HepG2 (cell line): ENCODE data around the gene INAFM2. TPM values are rescaled to one million over a fixed set of nuclear protein-coding genes. Genes with fewer than 3 reads are reported as not detected.
A peak's percentile ranks its signal among the peaks of the same experiment; 100 is the strongest.

Source experiments
- ATAC-seq: fragments of 200-7000 bp; cut with Tn5 transposase; 3 replicates; pipeline ENCODE4 v1.9.1; 2020; ENCODE audit warnings: mild to moderate bottlenecking, moderate library complexity
- BruUV-seq: library from RNA; stranded (reverse); fragments of 400-500 nt; replicated peaks from 2 replicates; lab custom pipeline; 2021; lab: Mats Ljungman, UMichigan
- CTCF ChIA-PET: fragments of 300-600 bp; formaldehyde crosslinking; extraction: SDS; loops from one replicate; lab custom pipeline; 2021; ENCODE audit warnings: low total read pairs, inconsistent platforms, low intra/inter-chr PET ratio; lab: Yijun Ruan, JAX
- POLR2A ChIA-PET: fragments of 350-600 bp; sonication (Branson Sonifier 250); formaldehyde crosslinking; loops from one replicate; lab custom pipeline; 2020; ENCODE audit warnings: antibody characterized with exemption, inconsistent platforms; lab: Yijun Ruan, JAX
- DNase-seq: peaks from one replicate; pipeline ENCODE4 v3.0.0-alpha.2; 2015; ENCODE audit warnings: low spot score
- FAIRE-seq: peaks from 3 replicates; lab custom pipeline; 2011; peaks lifted over from hg19 to GRCh38; lab: Jason Lieb, UNC
- H2AFZ ChIP-seq: one replicate; pipeline ENCODE4 v1.6.1; 2011; ENCODE audit warnings: low read length, inconsistent platforms
- H3K27ac ChIP-seq: fragments of 300-600 bp; 3 replicates; pipeline ENCODE4 v1.8.0; 2011; ENCODE audit warnings: mixed run types, mild to moderate bottlenecking, mixed read lengths, low read length, inconsistent platforms; ENCODE audit not compliant: insufficient read depth; ENCODE audit errors: extremely low read length
- H3K27me3 ChIP-seq, 2 experiments: fragments of 200-600 bp in 1 of 2; 2 replicates in 1 of 2; 3 replicates in 1 of 2; pipeline versions ENCODE4 v1.6.0 to v1.8.0; 2011; ENCODE audit warnings: low read length in 2 of 2, mild to moderate bottlenecking in 2 of 2, moderate library complexity in 2 of 2, inconsistent platforms in 1 of 2; ENCODE audit not compliant: insufficient read depth in 2 of 2, control insufficient read depth in 1 of 2
- H3K36me3 ChIP-seq, 2 experiments: fragments of 200-600 bp in 1 of 2; replicated peaks in 1 of 2; 2 replicates in 1 of 2; 3 replicates in 1 of 2; pipeline versions ENCODE4 v1.5.1 to v1.8.0; 2011; ENCODE audit warnings: low read length in 2 of 2, inconsistent platforms in 1 of 2; ENCODE audit not compliant: insufficient read depth in 2 of 2, control insufficient read depth in 1 of 2
- H3K4me1 ChIP-seq: 2 replicates; pipeline ENCODE4 v1.5.1; 2012; ENCODE audit warnings: low read length, inconsistent platforms; ENCODE audit not compliant: insufficient read depth
- H3K4me2 ChIP-seq: 2 replicates; pipeline ENCODE4 v1.6.0; 2011; ENCODE audit warnings: low read depth, low read length, inconsistent platforms
- H3K4me3 ChIP-seq, 3 experiments: fragments of 200-600 bp in 1 of 3; sonication (generic), shearing (Covaris generic) in 1 of 3; replicated peaks in 1 of 3; 2 replicates each; pipeline ENCODE4 v1.5.1; 2011 to 2016; ENCODE audit warnings: low read length in 3 of 3, inconsistent platforms in 2 of 3, low read depth in 2 of 3, mild to moderate bottlenecking in 2 of 3, control low read depth in 1 of 3, mixed read lengths in 1 of 3; ENCODE audit not compliant: insufficient read depth in 1 of 3
- H3K79me2 ChIP-seq: one replicate; pipeline ENCODE4 v1.6.1; 2011; ENCODE audit warnings: low read length, inconsistent platforms; ENCODE audit not compliant: insufficient read depth
- H3K9ac ChIP-seq: 2 replicates; pipeline ENCODE4 v1.6.0; 2011; ENCODE audit warnings: mild to moderate bottlenecking, low read depth, low read length, inconsistent platforms; ENCODE audit not compliant: insufficient read depth
- H3K9me3 ChIP-seq: 2 replicates; pipeline ENCODE4 v1.5.1; 2012; ENCODE audit warnings: mild to moderate bottlenecking, low read length
- H4K20me1 ChIP-seq: 2 replicates; pipeline ENCODE4 v1.6.0; 2011; ENCODE audit warnings: inconsistent platforms, mild to moderate bottlenecking, low read length, moderate library complexity; ENCODE audit not compliant: insufficient read depth
- ATF4 ChIP-seq, 2 experiments: fragments of 450-650 bp in 1 of 2; sonication (generic) in 1 of 2; formaldehyde crosslinking; IDR thresholded peaks; 2 replicates each; pipeline versions ENCODE4 v1.5.0 to v1.8.0; 2020 to 2022; ENCODE audit warnings: mild to moderate bottlenecking in 1 of 2, missing genetic modification reagents in 1 of 2
- DPF2 ChIP-seq: sonication (generic); formaldehyde crosslinking; IDR thresholded peaks from 2 replicates; pipeline ENCODE4 v1.4.0; 2020; ENCODE audit warnings: mild to moderate bottlenecking, low read depth, missing genetic modification reagents, borderline replicate concordance
- ERF ChIP-seq: IDR thresholded peaks from 2 replicates; pipeline ENCODE4 v1.6.1; 2018; ENCODE audit warnings: missing biosample characterization, missing genetic modification reagents
- HNF4G ChIP-seq, 2 experiments: sonication (generic) in 1 of 2; formaldehyde crosslinking in 1 of 2; IDR thresholded peaks; 2 replicates each; pipeline versions ENCODE4 v1.4.0 to v1.6.1; 2011 to 2020; ENCODE audit warnings: borderline replicate concordance in 2 of 2, low read depth in 2 of 2, mild to moderate bottlenecking in 2 of 2, low read length in 1 of 2, missing genetic modification reagents in 1 of 2, moderate library complexity in 1 of 2
- IRX3 ChIP-seq: sonication (generic); formaldehyde crosslinking; IDR thresholded peaks from 2 replicates; pipeline ENCODE4 v1.8.1; 2023; ENCODE audit warnings: mild to moderate bottlenecking, low read depth, missing genetic modification reagents, borderline replicate concordance
- KDM2A ChIP-seq: sonication (generic); formaldehyde crosslinking; IDR thresholded peaks from 2 replicates; pipeline ENCODE4 v1.4.0; 2020; ENCODE audit warnings: low read depth, missing genetic modification reagents, borderline replicate concordance
- LBX2 ChIP-seq: sonication (generic); formaldehyde crosslinking; IDR thresholded peaks from 2 replicates; pipeline ENCODE4 v1.5.0; 2020; ENCODE audit warnings: missing genetic modification reagents, mild to moderate bottlenecking, borderline replicate concordance
- NR3C1 ChIP-seq: sonication (generic); formaldehyde crosslinking; IDR thresholded peaks from 2 replicates; pipeline ENCODE4 v1.4.0; 2020; ENCODE audit warnings: missing genetic modification reagents
- SOX13 ChIP-seq, 3 experiments: fragments of 450-650 bp in 1 of 3; sonication (generic) in 1 of 3; formaldehyde crosslinking in 1 of 3; IDR thresholded peaks in 2 of 3; conservative IDR thresholded peaks in 1 of 3; 2 replicates each; pipeline versions ENCODE4 v1.5.0 to v1.6.1; 2016 to 2020; ENCODE audit warnings: antibody characterized with exemption in 1 of 3, mild to moderate bottlenecking in 1 of 3, missing compliant biosample characterization in 1 of 3, missing genetic modification reagents in 1 of 3, moderate library complexity in 1 of 3
- ZBTB37 ChIP-seq: sonication (generic); formaldehyde crosslinking; IDR thresholded peaks from 2 replicates; pipeline ENCODE4 v1.4.0; 2020; ENCODE audit warnings: mild to moderate bottlenecking, missing genetic modification reagents
- ZFP36L2 ChIP-seq: sonication (generic); formaldehyde crosslinking; IDR thresholded peaks from 2 replicates; pipeline ENCODE4 v1.4.0; 2020; ENCODE audit warnings: missing genetic modification reagents
- ZNF292 ChIP-seq: sonication (generic); formaldehyde crosslinking; IDR thresholded peaks from 2 replicates; pipeline ENCODE4 v1.8.1; 2022; ENCODE audit warnings: mild to moderate bottlenecking, low read depth, missing genetic modification reagents, borderline replicate concordance
- ZNF3 ChIP-seq: IDR thresholded peaks from 2 replicates; pipeline ENCODE4 v1.7.0; 2017; ENCODE audit warnings: inconsistent platforms
- ZNF652 ChIP-seq: IDR thresholded peaks from 2 replicates; pipeline ENCODE4 v1.6.1; 2016; ENCODE audit warnings: low read depth, borderline replicate concordance
- ZNF841 ChIP-seq: sonication (generic); formaldehyde crosslinking; IDR thresholded peaks from 2 replicates; pipeline ENCODE4 v1.8.1; 2023; ENCODE audit warnings: missing genetic modification reagents, borderline replicate concordance
- ZNF878 ChIP-seq: sonication (generic); formaldehyde crosslinking; IDR thresholded peaks from 2 replicates; pipeline ENCODE4 v1.8.1; 2023; ENCODE audit warnings: mild to moderate bottlenecking, missing genetic modification reagents, moderate library complexity
- ZSCAN25 ChIP-seq: sonication (generic); formaldehyde crosslinking; IDR thresholded peaks from 2 replicates; pipeline ENCODE4 v1.8.0; 2022; ENCODE audit warnings: mild to moderate bottlenecking, missing genetic modification reagents
- WGBS: methylation state at CpG from one replicate; pipeline ENCODE4 v1.1.6; 2017; ENCODE audit warnings: low lambda C conversion rate; 5-methylcytosine and 5-hydroxymethylcytosine counted together
- in situ Hi-C: cut with HindIII; loops from 2 replicates; pipeline ENCODE4 v1.10.0; 2017; ENCODE audit warnings: low pct_unique_long_range_greater_than_20kb; ENCODE audit not compliant: extremely low pct_ligation_motif_present
- intact Hi-C: fragments of 100-400 bp; cut with micrococcal nuclease; formaldehyde crosslinking; loops from one replicate; pipeline ENCODE4 v1.10.0; 2022; ENCODE audit not compliant: unreplicated experiment
- polyA plus RNA-seq, 8 experiments: library from polyadenylated mRNA; depleted of rRNA in 3 of 8; stranded (reverse) in 7 of 8; unstranded in 1 of 8; fragments of >200 nt; fragmentation: Illumina TruSeq in 4 of 8; extraction: Trizol in 4 of 8; gene quantifications; 2 replicates each; pipeline versions ENCODE4 v1.2.1 to v1.2.3, GENCODE V29; 2011 to 2016; ENCODE audit warnings: low read depth in 4 of 8, missing spikeins in 1 of 8, mixed read lengths in 1 of 8; ENCODE audit not compliant: insufficient read depth in 1 of 8
- total RNA-seq, 5 experiments: library from RNA; depleted of rRNA; stranded (reverse); fragments of >200 nt; fragmentation: Illumina TruSeq; extraction: Trizol; gene quantifications; 2 replicates each; pipeline ENCODE4 v1.2.3, GENCODE V29; 2016; ENCODE audit warnings: low read depth in 1 of 5

The INAFM2 gene
- total and polyA plus RNA-seq, 2 of the 13 experiments (the other 11 are each of a cell fraction or from before 2014, with no cell fraction given): 5.5 to 6.5 TPM

GRCh38 chr15:40310001-40310959 is 13.2 kb upstream of the INAFM2 start (continued):
- TF ChIP-seq ZNF652 (CRISPR knock-in tag) (no peak), ZBTB37 (CRISPR knock-in tag) (no peak), KDM2A (CRISPR knock-in tag) (0 out of 2 replicates have a peak, but pooled peaks have one; percentile 38)
- TF ChIP-seq, all 625 proteins: peak for 12

- in situ Hi-C loops (loop anchor here (5.0 kb wide), 1 partner anchor 34 kb away; no protein-coding TSS in a partner anchor), intact Hi-C loops (loop anchor here (1.0 kb wide), 1 partner anchor 32 kb away; no protein-coding TSS in a partner anchor)
- 3% methylated on average over 3 of the region's 3 CpGs for WGBS
- no peaks in the 10 kb centered on the region for H3K9me3 ChIP-seq
- ChIA-PET CTCF (no interaction called here), POLR2A (no interaction called here)
- no peaks in the 10 kb centered on the region for H4K20me1 ChIP-seq
- FAIRE-seq (no peak), DNase-seq (no peak), ATAC-seq (no peak)
- H2AFZ ChIP-seq: no peak overlapping the region
- no peaks in the 10 kb centered on the region for H3K4me1 ChIP-seq
- H3K27ac ChIP-seq: no peak overlapping the region
- no TSS peak for BruUV-seq
- H3K36me3 ChIP-seq: no peaks in the 10 kb centered on the region
- H3K27me3 ChIP-seq: peaks cover 4 to 59% of the 10 kb centered on the region in 2 experiments; a peak in 4 of 5 replicates
- H3K4me3 ChIP-seq: no peak overlapping the region
- H3K4me2 ChIP-seq: no peak overlapping the region
- no peaks in the 10 kb centered on the region for H3K79me2 ChIP-seq
- H3K9ac ChIP-seq: no peak overlapping the region
- TF ChIP-seq ZNF3 (CRISPR knock-in tag) (no peak), HNF4G (IDR thresholded peaks at IDR 0.05; ENCODE audit: borderline replicate concordance, low read depth, low read length) (no peak), HNF4G (CRISPR knock-in tag; IDR thresholded peaks at IDR 0.05; ENCODE audit: borderline replicate concordance, low read depth) (no peak), ZNF292 (no peak), ATF4 (CRISPR knock-in tag; IDR thresholded peaks at IDR 0.05) (no peak), ZSCAN25 (CRISPR knock-in tag) (no peak), DPF2 (CRISPR knock-in tag) (no peak), ZNF878 (CRISPR knock-in tag) (no peak), NR3C1 (no peak), LBX2 (no peak), ZFP36L2 (no peak), ZNF841 (no peak), SOX13 (IDR thresholded peaks at IDR 0.05) (no peak), SOX13 (CRISPR knock-in tag; conservative IDR thresholded peaks at IDR 0.05 in 1 of 2, IDR thresholded peaks at IDR 0.05 in 1 of 2) (no peak), ERF (CRISPR knock-in tag) (no peak), IRX3 (CRISPR knock-in tag) (no peak)
Observed at GRCh38 chr15:40310993-40311392, 12.5 kb upstream of the INAFM2 start.
